ENCODE measurements around the gene PUM1.

The PUM1 gene

GRCh38 chr1:31012210-31012924 lies 53.1 kb downstream of the PUM1 start:
- no peak for TF ChIP-seq CTCF (IDR thresholded peaks at IDR 0.05)

- no peak for TF ChIP-seq CTCF (IDR thresholded peaks at IDR 0.05)
These were observed 53.8 kb downstream of the PUM1 start for GRCh38 chr1:31011719-31012118.

GRCh38 chr1:31010086-31010989 lies 55.2 kb downstream of the PUM1 start:
- TF ChIP-seq CTCF (IDR thresholded peaks at IDR 0.05), result no peak

GRCh38 chr1:31007462-31007991 lies 58.0 kb downstream of the PUM1 start:
- no peak for TF ChIP-seq CTCF (IDR thresholded peaks at IDR 0.05)

GRCh38 chr1:31006747-31007146 lies 58.8 kb downstream of the PUM1 start:
- TF ChIP-seq CTCF (IDR thresholded peaks at IDR 0.05), result no peak

GRCh38 chr1:31005617-31006166 lies 59.8 kb downstream of the PUM1 start:
- TF ChIP-seq CTCF (IDR thresholded peaks at IDR 0.05), result no peak

GRCh38 chr1:31005198-31005597 lies 60.3 kb downstream of the PUM1 start:
- TF ChIP-seq CTCF (IDR thresholded peaks at IDR 0.05), result no peak
